PC-9 (cell line): ENCODE measurements around the gene AGBL4. TPM values are rescaled to one million over a fixed set of nuclear protein-coding genes. Genes with fewer than 3 reads are reported as not detected.

Experiments used
- BruUV-seq: library from RNA; stranded (reverse); fragments of 400-500 nt; replicated peaks from 2 replicates; lab custom pipeline; 2021; lab: Mats Ljungman, UMichigan
- CTCF ChIA-PET: fragments of 300-600 bp; sonication (Branson Sonifier 250); formaldehyde crosslinking; loops from one replicate; lab custom pipeline; 2022; ENCODE audit warnings: antibody characterized with exemption; lab: Charles Lee
- POLR2A ChIA-PET: fragments of 300-600 bp; sonication (Branson Sonifier 250); formaldehyde crosslinking; loops from one replicate; lab custom pipeline; 2022; ENCODE audit warnings: antibody characterized with exemption; ENCODE audit not compliant: unreplicated experiment; lab: Charles Lee
- DNase-seq, 2 experiments: peaks; one replicate each; pipeline versions ENCODE4 v3.0.0 to v3.0.0-alpha.2; 2015 to 2022; ENCODE audit warnings: mixed read lengths in 1 of 2
- H2AFZ ChIP-seq: fragments of 200-600 bp; sonication (generic); 2 replicates; pipeline ENCODE4 v1.8.1; 2017; ENCODE audit warnings: antibody characterized with exemption
- H3F3A ChIP-seq: fragments of 200-600 bp; sonication (generic); 2 replicates; pipeline ENCODE4 v1.8.1; 2017; ENCODE audit warnings: antibody characterized with exemption, mild to moderate bottlenecking, low read depth; ENCODE audit not compliant: insufficient read depth
- H3K27ac ChIP-seq: fragments of 200-600 bp; sonication (generic); 2 replicates; pipeline ENCODE4 v1.6.1; 2016; ENCODE audit warnings: mixed run types
- H3K27me3 ChIP-seq: fragments of 200-600 bp; sonication (generic); 2 replicates; pipeline ENCODE4 v1.6.1; 2016; ENCODE audit warnings: low read depth, mixed run types; ENCODE audit not compliant: insufficient read depth
- H3K36me3 ChIP-seq: fragments of 200-600 bp; sonication (generic); 2 replicates; pipeline ENCODE4 v1.6.1; 2016; ENCODE audit warnings: low read depth, mixed run types
- H3K4me1 ChIP-seq: fragments of 200-600 bp; sonication (generic); replicated peaks from 2 replicates; pipeline ENCODE4 v1.6.1; 2016; ENCODE audit warnings: mixed run types; ENCODE audit not compliant: insufficient read depth
- H3K4me2 ChIP-seq: fragments of 200-600 bp; sonication (generic); 2 replicates; pipeline ENCODE4 v1.6.1; 2017; ENCODE audit warnings: mixed run types
- H3K4me3 ChIP-seq: fragments of 200-600 bp; sonication (generic); 2 replicates; pipeline ENCODE4 v1.6.1; 2016; ENCODE audit warnings: mixed run types
- H3K79me2 ChIP-seq: fragments of 200-600 bp; sonication (generic); 2 replicates; pipeline ENCODE4 v1.6.1; 2017; ENCODE audit warnings: low read depth, mixed run types
- H3K9me2 ChIP-seq: fragments of 200-600 bp; sonication (generic); 2 replicates; pipeline ENCODE4 v1.8.1; 2017; ENCODE audit warnings: mild to moderate bottlenecking; ENCODE audit not compliant: insufficient read depth
- H3K9me3 ChIP-seq: fragments of 200-600 bp; sonication (generic); 2 replicates; pipeline ENCODE4 v1.8.1; 2016; ENCODE audit warnings: low read depth; ENCODE audit not compliant: insufficient read depth
- H4K20me1 ChIP-seq: fragments of 200-600 bp; sonication (generic); 2 replicates; pipeline ENCODE4 v1.8.1; 2017; ENCODE audit not compliant: insufficient read depth
- EZH2 ChIP-seq: fragments of 200-600 bp; sonication (generic); IDR thresholded peaks from 2 replicates; pipeline ENCODE4 v1.8.0; 2017; ENCODE audit warnings: antibody characterized with exemption, low read depth
- intact Hi-C: fragments of 100-400 bp; cut with micrococcal nuclease; formaldehyde crosslinking; loops from one replicate; pipeline ENCODE4 v1.10.0; 2022; ENCODE audit not compliant: unreplicated experiment
- total RNA-seq: library from RNA; stranded (reverse); gene quantifications from 2 replicates; pipeline ENCODE4 v1.2.3, GENCODE V29; 2021
- TF ChIP-seq, protein P1 (sequence below): fragments of 200-600 bp; sonication (generic); conservative IDR thresholded peaks from 2 replicates; pipeline ENCODE4 v1.6.1; 2017; ENCODE audit warnings: mixed run types, antibody characterized with exemption, mild to moderate bottlenecking, moderate library complexity

The AGBL4 gene
- total RNA-seq, 1 experiment from 2014 or later = not detected

GRCh38 chr1:49060766-49061165, 963.0 kb downstream of the AGBL4 start:
- BruUV-seq = no TSS peak
- H2AFZ ChIP-seq = no peak overlapping the region
- no peaks in the 10 kb centered on the region for H3K9me2 ChIP-seq
- no peak overlapping the region for H3K27ac ChIP-seq
- intact Hi-C loops = no loop called here
- no peaks in the 10 kb centered on the region for H3K79me2 ChIP-seq
- H3K4me2 ChIP-seq = no peak overlapping the region
- no peaks in the 10 kb centered on the region for H3K27me3 ChIP-seq
- no peaks in the 10 kb centered on the region for H3F3A ChIP-seq
- H3K4me1 ChIP-seq = no peaks in the 10 kb centered on the region
- H3K9me3 ChIP-seq = no peaks in the 10 kb centered on the region
- CTCF ChIA-PET = no interaction called here
- POLR2A ChIA-PET = no interaction called here
- no peak overlapping the region for H3K4me3 ChIP-seq
- no peaks in the 10 kb centered on the region for H3K36me3 ChIP-seq
- no peak for DNase-seq
- TF ChIP-seq EZH2 = no peak
- TF ChIP-seq, protein P1, sequence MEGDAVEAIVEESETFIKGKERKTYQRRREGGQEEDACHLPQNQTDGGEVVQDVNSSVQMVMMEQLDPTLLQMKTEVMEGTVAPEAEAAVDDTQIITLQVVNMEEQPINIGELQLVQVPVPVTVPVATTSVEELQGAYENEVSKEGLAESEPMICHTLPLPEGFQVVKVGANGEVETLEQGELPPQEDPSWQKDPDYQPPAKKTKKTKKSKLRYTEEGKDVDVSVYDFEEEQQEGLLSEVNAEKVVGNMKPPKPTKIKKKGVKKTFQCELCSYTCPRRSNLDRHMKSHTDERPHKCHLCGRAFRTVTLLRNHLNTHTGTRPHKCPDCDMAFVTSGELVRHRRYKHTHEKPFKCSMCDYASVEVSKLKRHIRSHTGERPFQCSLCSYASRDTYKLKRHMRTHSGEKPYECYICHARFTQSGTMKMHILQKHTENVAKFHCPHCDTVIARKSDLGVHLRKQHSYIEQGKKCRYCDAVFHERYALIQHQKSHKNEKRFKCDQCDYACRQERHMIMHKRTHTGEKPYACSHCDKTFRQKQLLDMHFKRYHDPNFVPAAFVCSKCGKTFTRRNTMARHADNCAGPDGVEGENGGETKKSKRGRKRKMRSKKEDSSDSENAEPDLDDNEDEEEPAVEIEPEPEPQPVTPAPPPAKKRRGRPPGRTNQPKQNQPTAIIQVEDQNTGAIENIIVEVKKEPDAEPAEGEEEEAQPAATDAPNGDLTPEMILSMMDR = no peak
- no peaks in the 10 kb centered on the region for H4K20me1 ChIP-seq

DNA sequence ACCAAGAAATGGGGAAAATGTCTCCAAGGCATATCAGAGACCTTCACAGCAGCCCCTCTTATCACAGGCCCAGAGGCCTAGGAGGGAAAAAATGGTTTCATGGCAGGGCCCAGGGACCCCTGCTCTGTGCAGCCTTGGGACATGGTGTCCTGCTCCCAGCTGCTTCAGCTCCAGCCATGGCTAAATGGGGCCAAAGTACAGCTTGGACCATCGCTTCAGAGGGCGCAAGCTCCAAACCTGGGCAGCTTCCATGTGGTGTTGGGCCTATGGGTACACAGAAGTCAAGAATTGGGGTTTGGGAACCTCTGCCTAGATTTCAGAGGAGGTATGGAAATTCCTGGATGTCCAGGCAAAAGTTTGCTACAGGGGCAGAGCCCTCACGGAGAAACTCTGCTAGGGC, 964.7 kb downstream of the AGBL4 start:
- no TSS peak for BruUV-seq
- intact Hi-C loops = no loop called here
- no peak for DNase-seq
- no peaks in the 10 kb centered on the region for H3F3A ChIP-seq
- H2AFZ ChIP-seq = no peak overlapping the region
- H3K4me3 ChIP-seq = no peak overlapping the region
- H4K20me1 ChIP-seq = no peaks in the 10 kb centered on the region
- H3K27ac ChIP-seq = no peak overlapping the region
- H3K79me2 ChIP-seq = no peaks in the 10 kb centered on the region
- H3K4me2 ChIP-seq = no peak overlapping the region
- H3K9me3 ChIP-seq = no peaks in the 10 kb centered on the region
- H3K27me3 ChIP-seq = no peaks in the 10 kb centered on the region
- POLR2A ChIA-PET = no interaction called here
- no peak for TF ChIP-seq EZH2
- TF ChIP-seq, protein P1 = no peak
- H3K4me1 ChIP-seq = no peaks in the 10 kb centered on the region
- no peaks in the 10 kb centered on the region for H3K9me2 ChIP-seq
- no peaks in the 10 kb centered on the region for H3K36me3 ChIP-seq
- CTCF ChIA-PET = no interaction called here

GRCh38 chr1:49052102-49052501, 971.7 kb downstream of the AGBL4 start:
- H3K27ac ChIP-seq = no peak overlapping the region
- H3K79me2 ChIP-seq = no peaks in the 10 kb centered on the region
- H3K4me3 ChIP-seq = no peak overlapping the region
- no peaks in the 10 kb centered on the region for H3K27me3 ChIP-seq
- no peak for DNase-seq
- intact Hi-C loops = no loop called here
- H4K20me1 ChIP-seq = no peaks in the 10 kb centered on the region
- H3F3A ChIP-seq = no peaks in the 10 kb centered on the region
- no peaks in the 10 kb centered on the region for H3K36me3 ChIP-seq
- H3K4me2 ChIP-seq = no peak overlapping the region
- POLR2A ChIA-PET = no interaction called here
- CTCF ChIA-PET = no interaction called here
- H3K4me1 ChIP-seq = no peaks in the 10 kb centered on the region
- no peak overlapping the region for H2AFZ ChIP-seq
- no peak for TF ChIP-seq EZH2
- H3K9me3 ChIP-seq = no peaks in the 10 kb centered on the region
- no peaks in the 10 kb centered on the region for H3K9me2 ChIP-seq
- BruUV-seq = no TSS peak

DNA sequence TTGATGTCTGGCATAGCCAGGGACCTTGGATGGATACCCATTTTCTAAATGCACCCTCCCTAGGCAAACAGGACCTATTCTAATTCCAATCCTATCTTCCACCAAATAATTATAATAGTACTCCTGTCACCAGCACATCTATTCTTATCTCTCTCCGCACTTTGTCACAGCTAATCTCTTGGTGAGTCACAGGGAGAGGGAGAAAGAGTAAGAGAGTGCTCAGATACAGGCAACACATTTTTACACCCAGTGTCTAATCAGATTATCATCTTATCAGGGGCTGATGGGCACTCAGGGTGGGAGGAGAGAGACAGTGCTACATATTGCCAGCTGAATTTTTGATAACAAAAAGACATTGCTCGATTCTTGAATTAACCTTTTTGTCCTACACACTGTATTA, 972.1 kb downstream of the AGBL4 start:
- no peak for DNase-seq
- Histone ChIP-seq H3K79me2 (no peaks in the 10 kb centered on the region), H3K4me1 (no peaks in the 10 kb centered on the region), H3K4me3 (no peak overlapping the region), H3K36me3 (no peaks in the 10 kb centered on the region), H4K20me1 (no peaks in the 10 kb centered on the region), H3K9me2 (no peaks in the 10 kb centered on the region), H3K27ac (no peak overlapping the region), H3K9me3 (no peaks in the 10 kb centered on the region), H2AFZ (no peak overlapping the region), H3F3A (no peaks in the 10 kb centered on the region), H3K27me3 (no peaks in the 10 kb centered on the region), H3K4me2 (no peak overlapping the region)
- intact Hi-C loops = no loop called here
- ChIA-PET POLR2A (no interaction called here), CTCF (no interaction called here)
- no TSS peak for BruUV-seq
- no peak for TF ChIP-seq EZH2
- TF ChIP-seq, protein P1 = no peak
